Fibroblast of lung (primary cell): ENCODE measurements around the gene HECW1.

Source experiments
- CTCF ChIP-seq, 2 donors: IDR thresholded peaks in 1 of 2; conservative IDR thresholded peaks in 1 of 2; 1 replicate in 1 of 2; 2 replicates in 1 of 2; pipeline ENCODE4 v1.5.1; 2011 to 2012; ENCODE audit warnings: low read length in 2 of 2, control low read depth in 1 of 2, inconsistent platforms in 1 of 2, low read depth in 1 of 2, mild to moderate bottlenecking in 1 of 2
- EZH2 ChIP-seq: IDR thresholded peaks from 2 replicates; pipeline ENCODE4 v1.5.1; 2012; ENCODE audit warnings: low read length, control low read depth, mild to moderate bottlenecking; ENCODE audit errors: missing control alignments

GRCh38 chr7:43612599-43613589 is 500.4 kb downstream of the HECW1 start:
- TF ChIP-seq EZH2 (no peak), CTCF (conservative IDR thresholded peaks at IDR 0.05 in 1 of 2, IDR thresholded peaks at IDR 0.05 in 1 of 2; ENCODE audit: low read depth in 1 of 2, low read length in 2 of 2) (no peak)
